Measurements from ENCODE around the gene DEAF1.

DEAF1 gene

GRCh38 chr11:697811-698311 lies 2.8 kb upstream of the DEAF1 start:
- POLR2A ChIA-PET = interaction anchor here (0.9 to 1.6 kb wide), 4 partner anchors 9 to 122 kb away, joined by 3 to 5 read pairs (median 4); partner anchors contain the start of genes PHRF1 and TALDO1
- H3K4me3 ChIP-seq (ENCODE audit: low read depth, low read length) = no peak overlapping the region
- CTCF ChIA-PET = interaction anchor here (1.0 to 17.1 kb wide), 5 partner anchors 9 to 36 kb away, joined by 3 to 198 read pairs (median 3); partner anchors contain the start of gene EPS8L2
- no peak for DNase-seq (ENCODE audit: low read depth, low spot score)
- no peak for TF ChIP-seq CTCF (IDR thresholded peaks at IDR 0.05; ENCODE audit: insufficient read depth, low read length, missing control alignments)

GRCh38 chr11:696955-697491 lies 2.0 kb upstream of the DEAF1 start:
- peak; percentile 53 for DNase-seq (ENCODE audit: low read depth, low spot score)
- ChIA-PET POLR2A (interaction anchor here (0.7 to 1.6 kb wide), 5 partner anchors 9 to 121 kb away, joined by 3 to 5 read pairs (median 4); partner anchors contain the start of genes PHRF1 and TALDO1), CTCF (interaction anchor here (1.0 to 17.1 kb wide), 6 partner anchors 9 to 35 kb away, joined by 3 to 198 read pairs (median 3); partner anchors contain the start of gene EPS8L2)
- no peak overlapping the region for H3K4me3 ChIP-seq (ENCODE audit: low read depth, low read length)
- no peak for TF ChIP-seq CTCF (IDR thresholded peaks at IDR 0.05; ENCODE audit: insufficient read depth, low read length, missing control alignments)

GRCh38 chr11:695538-696248 lies 671 bp upstream of the DEAF1 start, which contains the start of gene TMEM80:
Gene TMEM80, plus strand, starts transcription at chr11:695816. Its CDS starts 12 bp downstream, at chr11:695828.
- ChIA-PET POLR2A (interaction anchor here (0.7 to 1.5 kb wide), 6 partner anchors 9 to 124 kb away, joined by 3 to 9 read pairs (median 3); partner anchors contain the start of genes EPS8L2 and PNPLA2), CTCF (interaction anchor here (0.8 to 17.1 kb wide), 5 partner anchors 14 to 186 kb away, joined by 3 to 198 read pairs (median 3); no protein-coding TSS in a partner anchor)
- peak within 1 kb of the TSS; percentile 85 for H3K4me3 ChIP-seq (ENCODE audit: low read depth, low read length)
- DNase-seq (ENCODE audit: low read depth, low spot score) = peak; percentile 66
- no peak for TF ChIP-seq CTCF (IDR thresholded peaks at IDR 0.05; ENCODE audit: insufficient read depth, low read length, missing control alignments)

GRCh38 chr11:695288-695537 lies 191 bp upstream of the DEAF1 start:
- H3K4me3 ChIP-seq (ENCODE audit: low read depth, low read length) = peak overlapping the region; percentile 85
- ChIA-PET CTCF (interaction anchor here (1.4 to 17.1 kb wide), 2 partner anchors 29 to 33 kb away, joined by 4 to 198 read pairs; no protein-coding TSS in a partner anchor), POLR2A (interaction anchor here (0.8 to 1.5 kb wide), 3 partner anchors 12 to 53 kb away, joined by 3 to 9 read pairs (median 3); partner anchors contain the start of gene EPS8L2)
- TF ChIP-seq CTCF (IDR thresholded peaks at IDR 0.05; ENCODE audit: insufficient read depth, low read length, missing control alignments) = no peak
- no peak for DNase-seq (ENCODE audit: low read depth, low spot score)

GRCh38 chr11:693887-694562 lies 997 bp downstream of the DEAF1 start:
- no peak for DNase-seq (ENCODE audit: low read depth, low spot score)
- ChIA-PET POLR2A (interaction anchor here (0.6 kb wide), 1 partner anchor 127 kb away, joined by 3 read pairs; no protein-coding TSS in a partner anchor), CTCF (interaction anchor here (1.4 to 17.1 kb wide), 2 partner anchors 30 to 32 kb away, joined by 4 to 198 read pairs; no protein-coding TSS in a partner anchor)
- no peak for TF ChIP-seq CTCF (IDR thresholded peaks at IDR 0.05; ENCODE audit: insufficient read depth, low read length, missing control alignments)
- peak overlapping the region; percentile 85 for H3K4me3 ChIP-seq (ENCODE audit: low read depth, low read length)
